ENCODE results near the gene CYB561D2. TPM values are rescaled to one million over a fixed set of nuclear protein-coding genes. Genes with fewer than 3 reads are reported as not detected.

The CYB561D2 gene
- total RNA-seq, 1 experiment from 2014 or later, result 16.8 TPM

- no peak overlapping the region for H3K56ac ChIP-seq (ENCODE audit: insufficient read length, low read depth, low read length)
- H2BK15ac ChIP-seq (ENCODE audit: low read depth, low read length), result no peak overlapping the region
- H3K27me3 ChIP-seq (ENCODE audit: insufficient read depth, low read length), result no peaks in the 10 kb centered on the region
- Mint-ChIP-seq H3K4me1 (peaks cover 11 to 38% of the 10 kb centered on the region in 2 experiments; a peak in 3 of 4 replicates), H3K36me3 (ENCODE audit: insufficient read depth in 1 of 3, low read depth in 3 of 3) (peaks cover 0 to 4% (median 0%) of the 10 kb centered on the region in 3 experiments; a peak in 1 of 7 replicates), H3K27ac (no peak overlapping the region; a peak in 1 of 7 replicates), H3K9me3 (no peaks in the 10 kb centered on the region), H3K4me3 (no peak overlapping the region), H3K27me3 (ENCODE audit: low read depth) (peaks cover 3% of the 10 kb centered on the region)
- WGBS (ENCODE audit: extremely low coverage, insufficient read length, low lambda C conversion rate), result no CpG with 5 or more reads among the region's 6 CpGs
- no peak for DNase-seq
- no peak overlapping the region for H4K91ac ChIP-seq (ENCODE audit: insufficient read length, low read depth, low read length)
- H3K14ac ChIP-seq (ENCODE audit: insufficient read depth, low read length), result no peak overlapping the region
- no peaks in the 10 kb centered on the region for H3K9me3 ChIP-seq (ENCODE audit: control insufficient read depth, low read depth, low read length)
- H3K4me2 ChIP-seq (ENCODE audit: insufficient read depth, insufficient read length, low read length), result no peak overlapping the region
- no peak overlapping the region for H3T11ph ChIP-seq (ENCODE audit: low read length)
- no peak overlapping the region for H2AK5ac ChIP-seq (ENCODE audit: insufficient read length, low read length)
- no peak overlapping the region for H2BK120ac ChIP-seq (ENCODE audit: low read depth, low read length, poor library complexity, severe bottlenecking)
- H3K4ac ChIP-seq (ENCODE audit: low read depth, low read length), result no peak overlapping the region
- H3K23ac ChIP-seq (ENCODE audit: insufficient read length, low read depth, low read length), result no peak overlapping the region
- H3K79me1 ChIP-seq (ENCODE audit: insufficient read depth, low read depth, low read length, poor library complexity, severe bottlenecking), result no peaks in the 10 kb centered on the region
- H3K79me2 ChIP-seq (ENCODE audit: insufficient read depth, low read length), result no peaks in the 10 kb centered on the region
- H4K20me1 ChIP-seq (ENCODE audit: control insufficient read depth, insufficient read depth, insufficient read length), result peaks cover 2% of the 10 kb centered on the region
- peak; percentile 44 for TF ChIP-seq CTCF (conservative IDR thresholded peaks at IDR 0.05)
- H3K18ac ChIP-seq (ENCODE audit: insufficient read length, low read depth, low read length), result no peak overlapping the region
- H2BK20ac ChIP-seq (ENCODE audit: low read depth, low read length, poor library complexity, severe bottlenecking), result no peak overlapping the region
- H2BK12ac ChIP-seq (ENCODE audit: insufficient read length, low read depth, low read length), result no peak overlapping the region
- no peak overlapping the region for H4K8ac ChIP-seq (replicated peaks; ENCODE audit: insufficient read length, low read depth, low read length)
- H2AFZ ChIP-seq (ENCODE audit: low read length), result no peak overlapping the region
- H3K27ac ChIP-seq (ENCODE audit: insufficient read length, low read depth, low read length), result no peak overlapping the region
- no peak overlapping the region for H4K5ac ChIP-seq (ENCODE audit: insufficient read length, low read depth, low read length)
- no peak overlapping the region for H3K9ac ChIP-seq (ENCODE audit: extremely low read depth, insufficient read length, low read length)
- no peaks in the 10 kb centered on the region for H3K23me2 ChIP-seq (ENCODE audit: insufficient read length, low read depth, low read length, poor library complexity, severe bottlenecking)
- H3K4me1 ChIP-seq (ENCODE audit: insufficient read depth, low read length), result no peaks in the 10 kb centered on the region
- H2BK5ac ChIP-seq (ENCODE audit: insufficient read length, low read length), result no peak overlapping the region
These were observed 27.4 kb downstream of the CYB561D2 start for GRCh38 chr3:50378024-50378423.

All from H9 (cell line).